ENCODE data around the gene RMND5B.

RMND5B gene

DNA sequence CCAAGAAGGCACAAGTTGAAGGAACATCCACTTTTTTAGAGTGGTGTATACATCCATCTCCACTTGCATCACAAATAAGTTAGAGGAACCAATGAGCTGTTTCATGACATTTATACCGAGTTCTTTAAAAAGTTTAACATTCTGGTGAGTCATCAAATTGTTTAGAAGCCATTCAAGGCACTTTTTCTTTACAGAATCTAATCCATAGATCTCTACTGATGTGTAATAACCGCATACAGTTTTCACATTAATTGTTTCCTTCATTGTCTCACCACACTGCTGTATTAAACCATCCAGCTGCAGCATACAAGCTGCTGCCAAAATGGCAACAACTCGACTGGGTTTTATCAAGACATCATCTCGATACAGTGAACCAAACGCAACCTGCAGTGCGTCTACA lies 55.6 kb downstream of the RMND5B start:
- Histone ChIP-seq H3K27ac (ENCODE audit: low read length) (no peak overlapping the region), H3K4me3 (ENCODE audit: low read length) (no peak overlapping the region), H3K36me3 (replicated peaks; ENCODE audit: insufficient read depth, low read length) (no peaks in the 10 kb centered on the region), H3K79me2 (ENCODE audit: low read length) (no peaks in the 10 kb centered on the region), H3K4me2 (ENCODE audit: low read depth, low read length) (no peak overlapping the region), H2AFZ (ENCODE audit: low read length) (no peak overlapping the region), H4K20me1 (ENCODE audit: insufficient read depth, low read length) (no peaks in the 10 kb centered on the region), H3K27me3 (replicated peaks; ENCODE audit: insufficient read depth, low read length) (no peaks in the 10 kb centered on the region), H3K9ac (ENCODE audit: low read length) (no peak overlapping the region), H3K9me2 (replicated peaks; ENCODE audit: insufficient read depth, low read length) (no peaks in the 10 kb centered on the region), H3K4me1 (ENCODE audit: low read length) (no peaks in the 10 kb centered on the region), H3K9me3 (replicated peaks; ENCODE audit: insufficient read depth, low read length) (no peaks in the 10 kb centered on the region), H3F3A (ENCODE audit: insufficient read depth, low read length) (no peaks in the 10 kb centered on the region)
- DNase-seq = no peak
- TF ChIP-seq EZH2phosphoT487 (IDR thresholded peaks at IDR 0.05; ENCODE audit: low read length) (no peak), EZH2 (optimal IDR thresholded peaks at IDR 0.05; ENCODE audit: low read depth, low read length) (no peak)
- TF ChIP-seq, protein P1, sequence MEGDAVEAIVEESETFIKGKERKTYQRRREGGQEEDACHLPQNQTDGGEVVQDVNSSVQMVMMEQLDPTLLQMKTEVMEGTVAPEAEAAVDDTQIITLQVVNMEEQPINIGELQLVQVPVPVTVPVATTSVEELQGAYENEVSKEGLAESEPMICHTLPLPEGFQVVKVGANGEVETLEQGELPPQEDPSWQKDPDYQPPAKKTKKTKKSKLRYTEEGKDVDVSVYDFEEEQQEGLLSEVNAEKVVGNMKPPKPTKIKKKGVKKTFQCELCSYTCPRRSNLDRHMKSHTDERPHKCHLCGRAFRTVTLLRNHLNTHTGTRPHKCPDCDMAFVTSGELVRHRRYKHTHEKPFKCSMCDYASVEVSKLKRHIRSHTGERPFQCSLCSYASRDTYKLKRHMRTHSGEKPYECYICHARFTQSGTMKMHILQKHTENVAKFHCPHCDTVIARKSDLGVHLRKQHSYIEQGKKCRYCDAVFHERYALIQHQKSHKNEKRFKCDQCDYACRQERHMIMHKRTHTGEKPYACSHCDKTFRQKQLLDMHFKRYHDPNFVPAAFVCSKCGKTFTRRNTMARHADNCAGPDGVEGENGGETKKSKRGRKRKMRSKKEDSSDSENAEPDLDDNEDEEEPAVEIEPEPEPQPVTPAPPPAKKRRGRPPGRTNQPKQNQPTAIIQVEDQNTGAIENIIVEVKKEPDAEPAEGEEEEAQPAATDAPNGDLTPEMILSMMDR (IDR thresholded peaks at IDR 0.05; ENCODE audit: low read length) = no peak

DNA sequence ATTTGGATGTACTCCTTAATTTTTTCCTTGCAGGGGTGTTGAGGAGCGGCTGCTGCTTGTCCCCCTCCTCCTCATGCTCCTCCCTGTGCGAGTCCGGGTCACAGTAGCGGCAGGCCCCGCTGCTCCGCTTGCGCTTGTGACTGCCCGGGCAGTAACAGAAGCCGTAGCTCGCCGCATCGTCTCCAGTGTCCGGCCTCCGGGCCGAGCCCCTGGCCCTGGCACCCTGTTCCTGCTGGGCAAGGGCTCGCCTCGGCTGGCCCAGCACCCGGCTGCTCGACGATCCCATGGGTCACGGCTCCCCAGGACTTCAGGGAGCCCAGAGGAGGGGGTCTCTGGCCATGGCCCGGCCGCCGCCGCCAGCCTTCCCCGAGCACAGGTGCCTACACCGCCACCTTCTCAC lies 56.2 kb downstream of the RMND5B start, which contains the start of gene GMCL2:
TSS of gene GMCL2 (minus strand) at position 358 of the 400 bp plus-strand sequence. CDS start at position 286, 72 bp downstream.
- Histone ChIP-seq H3K9me2 (replicated peaks; ENCODE audit: insufficient read depth, low read length) (no peaks in the 10 kb centered on the region), H3K36me3 (replicated peaks; ENCODE audit: insufficient read depth, low read length) (no peaks in the 10 kb centered on the region), H3K9ac (ENCODE audit: low read length) (no peak within 1 kb of the TSS), H2AFZ (ENCODE audit: low read length) (no peak within 1 kb of the TSS), H3K9me3 (replicated peaks; ENCODE audit: insufficient read depth, low read length) (no peaks in the 10 kb centered on the region), H3K79me2 (ENCODE audit: low read length) (no peaks in the 10 kb centered on the region), H3F3A (ENCODE audit: insufficient read depth, low read length) (no peaks in the 10 kb centered on the region), H3K27me3 (replicated peaks; ENCODE audit: insufficient read depth, low read length) (no peaks in the 10 kb centered on the region), H3K4me3 (ENCODE audit: low read length) (no peak within 1 kb of the TSS), H3K27ac (ENCODE audit: low read length) (no peak within 1 kb of the TSS), H3K4me1 (ENCODE audit: low read length) (no peaks in the 10 kb centered on the region), H3K4me2 (ENCODE audit: low read depth, low read length) (no peak within 1 kb of the TSS), H4K20me1 (ENCODE audit: insufficient read depth, low read length) (no peaks in the 10 kb centered on the region)
- TF ChIP-seq EZH2 (optimal IDR thresholded peaks at IDR 0.05; ENCODE audit: low read depth, low read length) (no peak), EZH2phosphoT487 (IDR thresholded peaks at IDR 0.05; ENCODE audit: low read length) (no peak)
- TF ChIP-seq, protein P1 (IDR thresholded peaks at IDR 0.05; ENCODE audit: low read length) = no peak
- no peak for DNase-seq

DNA sequence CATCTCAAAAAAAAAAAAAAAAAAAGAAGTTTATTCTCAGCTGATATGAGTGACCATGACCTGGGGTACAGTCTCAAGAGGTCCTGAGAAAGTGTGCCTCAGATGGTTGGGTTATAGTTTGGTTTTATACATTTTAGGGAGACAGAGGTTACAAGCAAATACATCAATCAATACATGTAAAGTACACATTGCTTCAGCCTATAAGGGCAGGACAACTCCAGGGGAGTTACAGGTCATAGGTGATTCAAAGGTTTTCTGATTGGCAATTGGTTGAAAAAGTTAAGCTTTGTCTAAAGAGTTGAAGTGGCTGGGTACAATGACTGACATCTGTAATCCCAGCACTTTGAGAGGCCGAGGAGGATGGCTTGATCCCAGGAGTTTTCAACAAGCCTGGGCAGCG lies 58.6 kb downstream of the RMND5B start:
- Histone ChIP-seq H3K4me2 (ENCODE audit: low read depth, low read length) (no peak overlapping the region), H3F3A (ENCODE audit: insufficient read depth, low read length) (no peaks in the 10 kb centered on the region), H3K4me3 (ENCODE audit: low read length) (no peak overlapping the region), H3K9me3 (replicated peaks; ENCODE audit: insufficient read depth, low read length) (no peaks in the 10 kb centered on the region), H3K79me2 (ENCODE audit: low read length) (no peaks in the 10 kb centered on the region), H2AFZ (ENCODE audit: low read length) (no peak overlapping the region), H3K27ac (ENCODE audit: low read length) (no peak overlapping the region), H3K27me3 (replicated peaks; ENCODE audit: insufficient read depth, low read length) (peaks cover 8% of the 10 kb centered on the region), H4K20me1 (ENCODE audit: insufficient read depth, low read length) (no peaks in the 10 kb centered on the region), H3K4me1 (ENCODE audit: low read length) (no peaks in the 10 kb centered on the region), H3K9ac (ENCODE audit: low read length) (no peak overlapping the region), H3K36me3 (replicated peaks; ENCODE audit: insufficient read depth, low read length) (no peaks in the 10 kb centered on the region), H3K9me2 (replicated peaks; ENCODE audit: insufficient read depth, low read length) (no peaks in the 10 kb centered on the region)
- TF ChIP-seq, protein P1 (IDR thresholded peaks at IDR 0.05; ENCODE audit: low read length) = no peak
- TF ChIP-seq EZH2phosphoT487 (IDR thresholded peaks at IDR 0.05; ENCODE audit: low read length) = no peak
- no peak for TF ChIP-seq EZH2 (optimal IDR thresholded peaks at IDR 0.05; ENCODE audit: low read depth, low read length)
- DNase-seq = no peak
